HG03175 (cell line): ENCODE measurements around the gene POLR2J.
A peak's percentile ranks its signal among the peaks of the same experiment; 100 is the strongest.

Experiments used
- ATAC-seq: cut with Tn5 transposase; IDR thresholded peaks from one replicate; pipeline ENCODE4 v1.9.1; 2021; ENCODE audit warnings: mild to moderate bottlenecking, moderate library complexity; ENCODE audit not compliant: unreplicated experiment

Gene POLR2J

GRCh38 chr7:102444961-102445673 lies 33.6 kb downstream of the POLR2J start:
- peak; percentile 49 for ATAC-seq

- ATAC-seq: no peak
These were observed 38.5 kb downstream of the POLR2J start for GRCh38 chr7:102439963-102440795.

- no peak for ATAC-seq
These were observed 42.6 kb downstream of the POLR2J start for GRCh38 chr7:102436118-102436517.

GRCh38 chr7:102434039-102434486 lies 44.7 kb downstream of the POLR2J start:
- peak; percentile 10 for ATAC-seq

GRCh38 chr7:102433219-102434038 lies 45.3 kb downstream of the POLR2J start, which contains the start of gene ORAI2:
TSS of gene ORAI2 (plus strand) at chr7:102433575. CDS start at chr7:102438957, 5,382 bp downstream.
- ATAC-seq: peak; percentile 64

- ATAC-seq: peak; percentile 26
These were observed 46.1 kb downstream of the POLR2J start for GRCh38 chr7:102432442-102433218.

GRCh38 chr7:102431617-102432298 lies 47.0 kb downstream of the POLR2J start:
- ATAC-seq: no peak

GRCh38 chr7:102429141-102429899 lies 49.4 kb downstream of the POLR2J start:
- ATAC-seq: no peak

- no peak for ATAC-seq
These were observed 51.7 kb downstream of the POLR2J start for GRCh38 chr7:102427019-102427405.

- ATAC-seq: peak; percentile 50
These were observed 52.3 kb downstream of the POLR2J start for GRCh38 chr7:102426268-102427018.

- ATAC-seq: peak; percentile 72
These were observed 53.0 kb downstream of the POLR2J start for GRCh38 chr7:102425639-102426267.

GRCh38 chr7:102424787-102425218 lies 53.9 kb downstream of the POLR2J start:
- ATAC-seq: no peak

GRCh38 chr7:102424129-102424551 lies 54.6 kb downstream of the POLR2J start:
- no peak for ATAC-seq
